ENCODE measurements around the gene ODF2.

Gene ODF2

DNA sequence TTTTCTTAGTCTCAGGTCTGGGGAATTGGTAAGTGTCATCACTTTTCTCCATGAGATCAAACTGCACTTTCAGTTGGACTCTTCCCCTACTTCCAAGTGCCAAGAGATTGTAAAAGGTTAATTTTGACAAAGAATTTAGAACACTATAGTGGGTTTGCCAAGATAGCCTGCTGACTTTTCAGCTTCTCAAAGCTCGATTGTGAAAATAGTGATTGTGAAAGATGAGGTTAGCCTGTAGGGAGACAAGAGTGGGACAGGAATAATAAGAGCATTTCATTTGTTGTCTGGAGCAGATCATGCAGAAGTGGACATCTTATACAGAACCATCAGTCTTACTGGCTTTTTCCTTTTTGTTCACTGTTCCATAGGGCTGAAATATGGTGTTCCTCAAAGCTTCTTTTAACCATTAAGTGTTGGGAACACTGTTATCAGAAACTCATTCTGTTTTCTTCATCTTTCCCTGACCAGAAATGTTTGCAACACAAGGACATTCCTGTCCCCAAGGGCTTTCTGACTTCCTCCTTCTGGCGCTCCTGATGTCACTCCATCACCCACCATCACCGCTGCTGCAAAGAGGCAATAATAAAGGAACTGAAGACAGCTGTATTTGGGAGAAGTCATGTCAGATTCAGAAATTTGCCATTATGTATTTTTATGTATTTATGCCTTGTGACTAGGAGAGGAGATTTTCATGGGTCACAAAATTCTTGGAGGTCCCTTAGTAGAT is 85.0 kb downstream of the ODF2 start:
- DNase-seq = peak; percentile 75 to 89

DNA sequence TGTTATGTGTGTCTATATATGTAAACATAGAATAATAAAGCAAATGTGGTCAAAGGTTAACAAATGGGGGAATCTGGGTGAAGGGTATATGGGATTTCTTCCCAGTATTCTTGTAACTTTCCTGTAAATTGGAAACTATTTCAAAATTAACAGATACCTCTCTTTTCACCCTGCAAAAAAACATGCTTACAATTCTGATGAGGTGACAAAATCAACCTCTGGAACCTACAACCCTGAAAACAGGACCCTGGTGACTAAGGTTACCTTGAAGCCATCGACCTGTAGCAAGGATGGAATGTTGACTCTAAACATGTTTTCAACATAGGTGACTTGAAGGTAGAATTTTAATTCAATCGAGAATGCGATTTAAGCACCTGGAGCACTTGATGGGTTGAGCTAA is 90.7 kb downstream of the ODF2 start:
- no peak for DNase-seq

DNA sequence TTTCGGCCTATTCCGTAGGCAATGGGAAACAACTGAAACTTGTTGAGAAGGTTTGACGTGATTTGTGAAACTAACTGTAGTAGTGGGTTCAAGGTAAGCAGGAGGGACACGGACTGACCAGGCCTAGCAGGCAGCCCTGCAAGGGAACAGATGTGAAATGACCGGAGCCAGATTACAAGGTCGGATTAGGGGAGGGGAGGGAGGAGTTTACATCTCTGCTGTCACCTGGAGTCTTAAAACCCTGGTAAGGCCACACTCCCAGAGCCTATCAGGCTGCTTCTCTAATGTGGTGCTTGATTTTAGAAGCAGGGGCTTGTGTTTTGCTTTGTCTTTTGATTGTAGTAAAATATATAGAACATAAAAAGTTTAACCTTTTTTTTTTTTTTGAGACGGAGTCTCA is 93.1 kb downstream of the ODF2 start:
- no peak for DNase-seq

DNA sequence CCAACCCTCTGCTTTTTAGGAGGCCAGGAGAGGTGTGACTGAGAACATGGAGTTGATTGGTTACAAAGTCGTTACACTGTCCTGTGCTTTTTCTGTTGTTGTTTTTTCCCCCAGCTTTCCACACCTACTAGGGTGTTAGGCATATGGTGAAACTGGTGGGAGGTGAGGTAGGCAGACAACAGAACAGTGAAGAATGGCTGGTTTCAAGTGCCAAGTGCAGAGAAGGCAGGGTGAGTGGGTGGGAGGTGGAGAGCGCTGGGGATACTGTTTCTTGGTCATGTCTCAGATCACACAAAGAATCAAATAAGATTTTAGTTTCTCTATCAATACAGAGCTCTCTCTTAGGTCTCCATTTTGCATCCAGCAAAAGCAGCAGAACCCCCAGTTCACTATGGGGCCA is 94.4 kb downstream of the ODF2 start:
- DNase-seq = peak; percentile 15 to 43

All from inflammatory macrophage (primary cell).